GM20431 (cell line): ENCODE measurements around the gene SVIL.
"Not testable (repeated sequence)": the region's sequence is repeated elsewhere in the genome, so short reads cannot be mapped to it uniquely, and the experiment has no call there.

Experiments
- in situ Hi-C: fragments of 300-500 bp; cut with MseI, MboI; formaldehyde crosslinking; loops from one replicate; pipeline ENCODE4 v1.15.0; 2020; ENCODE audit warnings: low sequenced_read_pairs; ENCODE audit not compliant: unreplicated experiment

SVIL gene

DNA sequence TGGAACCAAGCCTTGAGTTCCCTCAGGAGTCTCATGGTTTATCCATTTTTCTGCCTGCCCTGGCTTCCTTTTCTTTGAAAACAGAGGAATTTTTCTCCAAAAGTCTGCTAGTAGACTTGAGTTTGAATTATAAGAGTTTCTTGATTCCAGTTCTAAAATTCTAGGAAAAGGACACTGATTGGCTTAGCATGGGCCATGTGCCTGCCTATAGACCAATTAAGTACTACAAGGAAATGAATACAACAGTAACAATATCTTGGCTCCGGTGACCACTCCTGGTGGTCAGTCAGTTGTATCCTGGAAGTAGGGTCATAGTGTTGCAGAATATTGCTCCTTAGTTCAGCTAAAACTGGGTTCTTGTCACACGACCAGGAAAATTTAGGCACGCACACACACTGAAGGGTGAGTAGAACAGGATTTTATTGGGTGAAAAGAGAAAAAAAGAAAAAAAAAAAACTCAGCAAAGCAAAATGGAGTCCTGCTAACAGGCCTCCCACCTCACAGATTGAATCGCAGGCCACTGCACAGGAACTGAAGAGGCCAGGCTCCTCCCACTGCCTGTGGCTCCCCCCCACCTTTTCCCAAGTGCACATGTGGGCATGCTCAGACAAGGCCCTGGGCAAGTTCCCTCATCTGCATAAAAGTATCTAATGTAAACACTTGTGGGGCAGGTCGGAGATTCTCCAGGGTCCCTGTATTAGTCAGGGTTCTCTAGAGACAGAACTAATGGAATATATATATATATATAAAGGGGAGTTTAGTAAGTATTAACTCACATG lies 190.8 kb downstream of the SVIL start:
- in situ Hi-C loops: no loop called here

DNA sequence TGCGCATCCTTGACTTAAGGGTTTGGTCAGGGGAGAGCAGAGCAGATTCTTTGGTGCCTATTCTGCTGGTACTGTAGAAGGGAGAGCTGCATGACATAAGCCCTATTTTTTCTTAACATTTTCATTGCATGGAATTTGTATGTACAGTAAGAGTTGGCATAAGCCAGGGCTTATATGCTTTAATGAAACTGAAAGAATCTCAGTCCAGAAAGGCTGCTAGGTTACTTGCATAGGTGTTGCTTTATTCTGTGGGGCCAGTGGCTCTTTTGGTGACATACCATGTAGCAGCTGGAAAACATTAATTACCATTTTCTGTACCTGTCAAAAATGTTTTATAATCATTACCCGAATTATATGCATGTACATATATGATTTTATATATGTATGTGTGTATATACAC lies 193.8 kb downstream of the SVIL start:
- in situ Hi-C loops: no loop called here

DNA sequence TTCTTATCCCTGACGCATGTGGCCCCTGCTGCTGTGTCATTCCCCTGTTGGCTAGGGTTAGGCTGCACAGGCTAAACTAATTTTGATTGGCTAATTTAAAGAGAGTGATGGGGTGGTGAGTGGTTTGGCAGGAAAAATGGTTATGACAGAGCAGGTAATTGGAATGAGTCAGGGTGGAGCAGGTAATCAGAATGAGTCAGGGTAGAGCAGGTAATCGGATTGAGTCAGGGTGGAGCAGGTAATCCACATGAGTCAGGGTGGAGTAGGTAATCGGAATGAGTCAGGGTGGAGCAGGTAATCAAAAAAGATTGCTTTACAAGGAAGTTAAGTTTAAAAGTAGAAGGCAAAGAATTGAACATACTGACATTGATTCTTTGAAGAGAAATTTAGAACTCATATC lies 195.8 kb downstream of the SVIL start:
- in situ Hi-C loops: not testable (repeated sequence)

DNA sequence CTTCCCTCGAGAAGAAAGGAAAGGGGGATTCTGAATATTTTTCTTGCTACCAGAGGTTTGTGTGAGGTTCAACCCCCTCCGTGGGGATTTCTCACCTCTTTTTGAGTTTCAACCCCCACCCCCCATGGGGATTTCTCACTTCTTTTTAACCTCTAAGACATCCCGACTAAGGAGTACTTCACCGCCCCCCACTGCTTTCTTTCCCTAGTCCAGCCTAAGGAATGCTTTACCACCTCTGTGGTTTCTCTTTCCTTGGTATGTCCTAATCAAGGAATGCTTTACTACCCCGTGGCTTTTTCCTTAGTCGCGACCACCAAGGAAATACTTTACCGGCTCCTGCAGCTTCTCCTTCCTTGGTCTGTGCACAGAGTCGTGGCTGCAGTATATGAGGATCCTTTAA lies 196.5 kb downstream of the SVIL start:
- in situ Hi-C loops: no loop called here

DNA sequence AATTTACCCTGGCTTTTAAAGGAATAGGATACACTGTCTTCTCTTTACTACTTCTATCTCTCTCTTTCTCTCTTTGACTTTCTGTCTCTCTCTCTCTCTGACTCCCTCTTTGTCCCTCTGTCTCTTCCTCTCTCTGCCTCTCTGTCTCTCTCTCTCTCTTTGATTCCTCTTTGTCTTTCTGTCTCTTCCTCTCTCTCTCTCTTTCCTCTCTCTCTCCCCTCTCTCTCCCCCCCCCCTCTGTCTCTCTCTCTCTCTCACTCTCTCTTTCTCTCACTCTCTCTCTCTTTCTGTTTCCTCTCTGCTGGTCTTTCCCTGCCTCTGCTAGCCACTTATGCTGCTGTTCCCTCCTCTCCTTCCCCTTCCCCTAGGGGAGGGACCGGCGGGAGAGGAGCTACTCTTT lies 196.9 kb downstream of the SVIL start:
- in situ Hi-C loops: no loop called here

DNA sequence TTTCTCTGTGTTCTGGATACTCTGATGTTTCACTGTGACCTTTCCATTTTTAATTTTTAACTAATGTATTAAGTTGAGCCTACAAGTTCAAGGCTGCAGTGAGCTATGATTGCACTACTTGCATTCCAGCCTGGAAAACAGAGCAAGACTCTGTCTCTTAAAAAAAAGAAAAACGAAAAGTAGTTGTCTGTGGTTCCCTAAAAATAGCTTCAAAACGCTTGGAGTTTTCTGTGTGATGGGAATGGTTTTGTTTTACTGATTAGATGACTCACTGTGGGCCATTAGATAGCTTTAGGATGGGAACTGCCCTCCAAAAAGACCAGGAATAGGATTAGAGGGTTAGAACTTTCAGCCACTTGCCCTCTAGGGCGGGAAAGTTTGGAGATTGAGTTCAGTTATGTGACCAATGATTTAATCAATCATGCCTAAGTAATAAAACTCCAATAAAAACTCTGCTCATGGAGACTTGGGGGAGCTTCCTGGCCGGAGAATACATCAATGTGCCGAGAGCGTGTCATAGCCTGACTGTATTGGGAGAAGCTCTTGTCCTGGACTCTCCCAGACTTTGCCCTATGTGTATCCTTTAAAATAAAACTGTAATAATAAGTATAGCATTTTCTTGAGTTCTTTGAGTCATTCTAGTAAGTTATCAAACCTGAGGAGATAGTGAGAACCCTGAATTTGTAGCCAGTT lies 198.8 kb downstream of the SVIL start:
- in situ Hi-C loops: no loop called here

DNA sequence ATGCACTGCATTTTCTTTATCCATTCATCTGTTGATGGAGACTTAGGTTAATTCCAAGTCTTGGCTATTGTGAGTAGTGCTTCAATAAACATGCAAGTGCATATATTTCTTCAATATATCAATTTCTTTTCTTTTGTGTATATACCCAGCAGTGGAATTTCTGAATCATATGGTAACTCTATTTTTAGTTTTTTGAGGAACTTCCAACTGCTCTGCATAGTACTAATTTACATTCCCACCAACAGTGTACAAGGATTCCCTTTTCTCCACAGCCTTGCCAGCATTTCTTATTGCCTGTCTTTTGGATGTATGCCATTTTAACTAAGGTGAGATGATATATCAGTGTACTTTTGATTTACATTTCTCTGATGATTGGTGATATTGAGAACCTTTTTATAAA lies 200.7 kb downstream of the SVIL start:
- in situ Hi-C loops: no loop called here

DNA sequence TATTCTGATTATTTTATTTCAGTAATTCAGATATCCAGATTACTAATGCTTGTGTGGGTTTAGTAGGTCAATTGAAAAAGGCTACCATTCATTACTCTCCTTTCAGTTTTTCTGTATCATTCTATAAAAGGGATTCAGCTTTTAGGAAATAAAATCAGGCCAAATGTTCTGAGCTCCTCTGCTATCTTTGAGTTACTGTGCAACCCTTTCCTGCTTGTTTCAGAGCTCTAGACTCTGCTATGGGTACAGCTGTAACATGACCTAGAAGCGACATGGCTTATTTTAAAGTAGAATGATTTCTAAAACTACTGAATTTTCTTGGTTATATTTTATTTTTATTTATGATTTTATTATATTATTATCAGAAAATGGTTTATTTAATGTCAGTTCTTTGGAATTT lies 203.1 kb downstream of the SVIL start:
- in situ Hi-C loops: no loop called here

DNA sequence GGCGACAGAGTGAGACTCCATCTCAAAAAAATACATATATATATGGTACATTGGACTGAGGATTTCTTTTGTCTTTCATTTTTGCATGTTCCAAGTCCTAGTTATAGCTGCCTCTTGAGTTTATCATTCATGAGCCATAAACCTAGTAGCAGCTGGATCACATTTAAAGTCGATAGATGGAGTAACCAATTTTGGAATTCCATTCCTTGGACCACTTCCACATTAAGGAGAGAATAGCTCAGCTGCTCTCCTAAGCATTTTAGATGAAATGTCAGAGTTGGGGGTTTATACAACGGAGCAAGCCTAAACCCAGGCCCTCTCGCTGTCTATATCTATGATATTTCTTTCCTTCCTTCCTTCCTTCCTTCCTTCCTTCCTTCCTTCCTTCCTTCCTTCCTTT lies 204.7 kb downstream of the SVIL start:
- in situ Hi-C loops: no loop called here

DNA sequence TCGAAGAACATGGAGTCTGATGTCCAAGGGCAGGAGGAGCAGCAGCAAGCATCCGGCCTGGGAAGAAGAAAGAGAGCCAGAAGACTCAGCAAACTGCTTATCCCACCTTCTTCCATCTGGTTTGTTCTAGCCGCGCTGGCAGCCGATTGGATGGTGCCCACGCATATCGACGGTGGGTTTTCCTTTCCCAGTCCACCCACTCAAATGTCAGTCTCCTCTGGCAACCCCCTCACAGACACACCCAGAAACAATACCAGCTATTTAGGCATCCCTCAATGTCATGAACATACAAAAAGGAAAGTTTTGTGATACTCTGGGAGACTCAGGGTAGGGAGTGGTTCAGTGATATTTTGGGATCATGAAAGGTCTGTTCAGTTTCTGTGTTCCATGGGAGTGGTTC lies 206.3 kb downstream of the SVIL start:
- in situ Hi-C loops: no loop called here

DNA sequence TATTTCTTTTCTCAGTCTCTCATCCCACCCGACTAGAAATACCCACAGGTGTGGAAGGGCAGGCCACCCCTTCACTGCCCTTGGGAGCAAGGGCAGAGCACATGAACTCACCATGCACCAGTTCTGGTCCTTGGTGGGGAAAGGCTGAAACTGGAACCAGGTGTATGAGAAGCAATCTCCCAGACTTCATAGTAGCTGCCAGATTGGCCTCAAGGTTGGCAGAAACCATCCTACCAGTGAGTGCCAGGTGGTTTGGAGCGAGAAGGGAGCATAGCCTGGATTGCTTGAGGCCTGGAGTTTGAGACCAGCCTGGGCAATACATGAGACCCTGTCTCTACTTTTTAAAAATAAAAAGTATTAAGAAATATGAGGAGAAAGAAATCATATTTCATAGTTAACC lies 207.1 kb downstream of the SVIL start:
- in situ Hi-C loops: no loop called here

DNA sequence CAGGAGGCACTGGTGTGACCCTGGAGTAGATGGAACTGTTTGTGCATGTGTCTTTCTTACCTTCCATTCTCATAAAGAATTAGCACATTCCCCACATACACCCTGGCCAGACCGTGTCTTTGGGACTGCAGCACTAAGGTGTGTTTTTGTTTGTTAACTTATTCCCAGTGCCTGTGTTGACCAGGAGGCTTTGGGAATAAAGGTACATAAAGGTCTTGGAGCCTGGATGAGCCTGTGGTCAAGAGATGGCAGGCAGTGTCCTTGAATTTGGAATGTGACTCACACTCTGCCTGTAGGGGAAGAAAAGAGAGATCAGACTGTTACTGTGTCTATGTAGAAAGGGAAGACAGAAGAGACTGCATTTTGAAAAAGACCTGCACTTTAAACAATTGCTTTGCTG lies 208.4 kb downstream of the SVIL start:
- in situ Hi-C loops: no loop called here

DNA sequence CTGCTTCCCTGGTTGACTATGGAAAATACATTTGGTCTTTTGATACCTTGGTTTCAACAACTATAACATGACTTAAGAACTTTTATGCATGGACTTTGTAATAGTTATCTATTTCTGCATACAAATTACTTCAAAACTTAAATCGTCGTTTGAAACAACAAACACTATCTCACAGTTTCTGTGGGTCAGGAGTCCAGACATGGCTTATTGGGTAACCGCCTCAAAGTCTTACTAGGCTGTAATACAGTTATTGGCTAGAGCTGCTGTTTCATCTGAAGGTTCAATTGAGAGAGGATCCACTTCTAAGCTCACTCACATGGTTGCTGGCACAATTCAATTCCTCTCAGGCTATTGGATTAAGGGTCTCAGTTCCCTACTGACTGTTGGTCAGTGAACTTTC lies 210.8 kb downstream of the SVIL start:
- in situ Hi-C loops: no loop called here

DNA sequence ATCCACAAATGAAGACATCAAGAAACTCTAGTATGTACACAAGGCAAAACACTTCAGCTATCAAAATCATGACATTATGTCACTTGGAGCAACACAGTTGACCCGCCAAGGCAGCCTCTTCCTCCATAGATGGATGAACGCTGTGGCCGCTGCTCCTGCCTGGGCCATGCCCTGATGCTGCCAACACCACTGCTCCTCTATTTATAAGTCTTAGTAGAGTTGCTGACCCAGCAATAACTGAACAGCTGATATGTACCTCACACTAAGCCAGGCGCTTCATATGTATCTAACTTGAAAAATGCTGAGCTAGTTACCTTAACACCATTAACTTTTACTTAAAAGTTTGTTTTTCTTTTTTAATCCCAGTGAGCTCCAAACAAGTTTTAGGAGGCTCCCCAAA lies 214.0 kb downstream of the SVIL start:
- in situ Hi-C loops: no loop called here

DNA sequence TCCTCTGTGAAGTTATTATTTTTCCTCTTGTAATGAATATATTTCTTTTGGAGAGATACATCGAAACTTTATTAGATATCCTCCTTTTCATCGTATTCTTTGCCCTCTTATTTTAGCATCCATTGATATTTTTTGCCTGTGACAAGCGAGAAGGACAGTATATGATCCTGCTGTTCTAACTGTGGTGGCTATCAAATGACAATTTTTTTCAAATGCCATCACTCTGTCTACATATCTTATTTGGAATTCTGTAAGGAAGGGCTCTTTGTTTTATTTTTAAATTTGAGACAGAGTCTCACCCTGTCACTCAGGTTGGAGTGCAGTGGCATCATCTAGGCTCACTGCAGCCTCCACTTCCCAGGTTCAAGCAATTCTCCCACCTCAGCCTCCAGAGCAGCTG lies 217.4 kb downstream of the SVIL start:
- in situ Hi-C loops: no loop called here

DNA sequence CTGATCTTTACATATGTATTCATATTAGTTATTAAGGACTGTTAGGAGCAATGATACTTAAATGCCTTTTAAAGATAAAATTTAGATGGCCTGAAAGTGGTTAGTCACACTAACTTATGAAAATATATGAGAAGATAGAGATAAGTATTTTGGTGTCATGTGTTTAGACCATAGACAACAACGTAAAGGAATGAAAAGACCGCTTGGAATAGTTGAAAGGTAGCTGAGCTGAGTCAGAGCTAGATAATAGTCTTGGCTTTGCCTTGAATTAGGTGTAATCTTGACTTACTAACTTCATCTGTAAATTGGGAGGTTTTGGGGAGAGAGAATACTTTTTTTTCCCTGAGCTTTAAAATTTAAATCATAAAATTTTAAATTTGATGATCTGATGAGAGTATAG lies 218.9 kb downstream of the SVIL start:
- in situ Hi-C loops: no loop called here

DNA sequence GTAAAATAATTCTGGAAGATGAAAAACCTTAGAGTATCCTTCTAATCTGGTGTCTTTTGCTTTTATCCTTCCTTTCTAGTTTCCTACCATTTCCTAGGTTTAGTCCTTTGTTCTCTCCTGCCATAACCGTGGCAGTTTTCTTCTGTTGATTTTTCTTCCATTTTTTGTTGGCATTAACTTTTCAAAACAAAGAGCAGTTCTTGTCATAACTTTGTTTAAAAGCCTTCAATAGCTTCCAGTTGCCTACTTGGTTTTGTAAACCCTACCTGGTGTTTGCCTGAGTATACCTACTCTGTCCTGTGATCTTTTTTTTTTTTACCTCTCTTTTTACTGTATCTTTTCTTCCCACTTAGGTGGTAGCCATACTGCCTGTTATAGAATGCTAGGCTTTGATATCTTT lies 220.3 kb downstream of the SVIL start:
- in situ Hi-C loops: no loop called here

DNA sequence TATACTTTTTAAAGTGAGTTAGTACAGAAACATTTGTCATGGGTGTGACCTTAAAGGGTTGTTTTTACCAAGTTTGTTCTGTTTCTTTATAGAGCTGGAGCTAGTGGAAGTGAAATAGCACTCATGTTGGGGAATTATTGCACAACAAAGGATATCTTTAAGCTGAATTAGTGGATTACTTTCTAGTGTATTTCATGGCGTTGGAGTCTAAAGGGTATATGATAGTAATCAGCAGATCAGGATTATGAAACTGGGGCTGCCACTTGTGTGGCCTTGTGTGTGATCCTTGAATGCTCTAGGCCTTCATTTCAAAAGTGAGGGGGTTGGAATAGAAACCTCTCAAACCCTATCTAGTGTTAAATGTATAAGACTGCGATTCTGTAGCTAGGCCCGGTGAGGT lies 222.3 kb downstream of the SVIL start:
- in situ Hi-C loops: no loop called here

DNA sequence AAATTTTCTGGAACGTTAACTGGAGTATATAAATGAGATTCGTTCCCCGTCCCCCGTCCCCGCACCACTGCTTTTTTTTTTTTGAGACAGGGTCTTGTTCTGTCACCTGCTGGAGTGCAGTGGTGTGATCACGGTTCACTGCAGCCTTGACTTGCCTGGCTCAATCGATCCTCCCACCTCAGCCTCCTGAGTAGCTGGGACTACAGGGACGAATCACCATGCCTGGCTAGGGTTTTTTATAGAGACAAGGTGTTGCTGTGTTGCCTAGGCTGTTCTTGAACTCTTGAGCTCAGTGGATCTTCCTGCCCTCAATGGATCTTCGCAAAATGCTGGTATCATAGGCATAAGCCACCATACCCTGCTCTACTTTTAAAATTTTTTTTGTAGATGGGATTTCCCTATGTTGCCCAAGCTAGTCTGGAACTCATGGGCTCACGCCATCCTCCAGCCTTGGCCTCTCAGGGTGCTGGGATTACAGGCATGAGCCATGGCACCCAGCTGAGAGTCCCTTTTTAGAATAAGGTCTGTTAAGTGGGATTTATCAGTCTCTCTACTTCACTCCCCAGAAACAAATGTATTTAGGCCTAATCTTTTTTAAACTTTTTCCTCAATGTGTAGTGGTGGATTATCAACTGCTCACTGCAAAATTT lies 223.0 kb downstream of the SVIL start:
- in situ Hi-C loops: no loop called here

DNA sequence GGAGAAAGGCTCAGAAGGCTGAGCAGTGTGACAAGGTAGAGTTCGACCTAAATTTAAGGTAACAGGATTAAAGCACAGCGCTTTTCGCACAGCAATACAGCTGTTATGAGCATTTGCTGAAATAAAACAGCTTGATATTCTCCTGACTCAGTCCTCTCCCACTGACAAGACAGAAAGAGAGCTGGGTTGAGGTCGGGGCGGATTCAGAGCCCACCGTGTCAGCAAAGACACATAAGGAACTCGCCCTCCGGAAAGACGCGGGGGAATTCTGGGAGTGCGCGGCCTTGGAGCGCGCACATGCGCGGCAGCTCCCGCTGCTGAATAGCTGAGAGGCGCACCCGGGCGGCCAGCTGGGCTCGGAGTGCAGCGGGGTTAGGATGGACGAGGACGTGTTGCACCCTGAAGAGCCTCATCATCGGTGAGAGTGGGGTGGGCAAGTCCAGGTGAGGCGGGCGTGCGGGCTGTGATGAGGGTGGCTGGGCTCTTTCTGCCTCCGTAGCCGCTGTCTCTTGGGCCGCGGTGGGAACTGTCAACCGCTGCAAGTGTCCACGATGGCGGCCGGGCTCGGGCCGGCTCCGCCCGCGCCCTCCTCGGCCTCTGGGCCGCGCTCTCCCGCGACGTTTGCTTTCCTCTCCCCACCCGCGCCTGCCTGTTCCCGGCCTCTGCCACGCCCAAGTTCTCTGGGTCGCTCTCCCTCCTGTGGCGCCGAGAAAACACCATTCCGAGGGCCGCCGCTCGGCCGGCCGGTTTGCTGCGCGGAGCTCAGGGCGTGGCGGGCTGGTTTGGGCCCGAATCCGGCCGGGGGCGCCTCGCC lies 225.3 kb downstream of the SVIL start:
- in situ Hi-C loops: no loop called here

DNA sequence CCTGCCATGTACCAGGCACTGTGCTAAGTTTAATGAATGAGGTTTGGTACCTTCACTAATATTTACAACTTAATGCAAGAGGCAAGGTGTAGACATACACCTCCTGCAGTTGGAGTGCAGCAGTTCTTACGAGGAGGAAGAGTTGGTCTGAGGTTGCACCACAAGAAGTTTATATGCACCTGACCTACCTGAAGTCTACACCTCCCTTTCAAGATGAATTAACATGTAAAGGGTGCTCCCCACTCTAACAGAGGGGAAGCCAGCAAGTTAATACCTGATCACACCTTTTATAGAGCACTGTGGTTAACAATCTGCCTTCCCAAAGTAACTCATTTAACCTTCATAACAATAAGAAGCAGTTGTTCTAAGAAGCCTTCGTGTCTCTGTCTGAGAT lies 225.9 kb downstream of the SVIL start:
- in situ Hi-C loops: no loop called here
